Measurements from ENCODE around the gene RTKN2.

RTKN2 gene

GRCh38 chr10:62183442-62183841, 85.2 kb downstream of the RTKN2 start:
- Histone ChIP-seq H3K27me3 (ENCODE audit: control insufficient read depth in 1 of 2, insufficient read depth in 2 of 2, low read length in 2 of 2) (no peaks in the 10 kb centered on the region), H3K27ac (ENCODE audit: low read depth, low read length) (no peak overlapping the region), H3K4me1 (ENCODE audit: control insufficient read depth in 1 of 2, insufficient read depth in 2 of 2, low read length in 2 of 2) (no peaks in the 10 kb centered on the region), H3K9ac (ENCODE audit: low read depth in 1 of 2, low read length in 2 of 2) (no peak overlapping the region), H3K9me3 (ENCODE audit: control insufficient read depth in 1 of 2, low read length in 2 of 2) (no peaks in the 10 kb centered on the region), H3K4me3 (ENCODE audit: low read depth in 1 of 2, low read length in 2 of 2) (no peak overlapping the region), H3K36me3 (ENCODE audit: control insufficient read depth in 1 of 2, insufficient read depth in 2 of 2, low read length in 2 of 2) (no peaks in the 10 kb centered on the region)

DNA sequence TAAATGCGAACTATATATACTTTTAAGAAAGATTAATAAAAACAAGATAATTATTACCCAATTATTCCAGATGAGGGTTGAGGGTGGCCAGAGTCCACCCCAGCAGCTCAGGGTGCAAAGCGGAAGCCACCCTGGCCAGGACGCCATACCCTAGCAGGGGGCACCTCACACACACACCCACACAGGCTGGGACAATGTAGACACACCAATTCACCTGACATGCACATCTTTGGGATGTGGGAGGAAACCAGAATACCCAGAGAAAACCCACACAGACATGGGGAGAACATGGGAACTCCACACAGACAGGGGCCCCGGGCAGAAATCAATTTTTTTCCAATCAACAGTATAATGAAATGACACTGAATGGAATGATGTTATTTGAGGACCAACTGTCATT, 86.0 kb downstream of the RTKN2 start:
- Histone ChIP-seq H3K36me3 (ENCODE audit: control insufficient read depth in 1 of 2, insufficient read depth in 2 of 2, low read length in 2 of 2) (no peaks in the 10 kb centered on the region), H3K4me1 (ENCODE audit: control insufficient read depth in 1 of 2, insufficient read depth in 2 of 2, low read length in 2 of 2) (no peaks in the 10 kb centered on the region), H3K27ac (ENCODE audit: low read depth, low read length) (no peak overlapping the region), H3K27me3 (ENCODE audit: control insufficient read depth in 1 of 2, insufficient read depth in 2 of 2, low read length in 2 of 2) (no peaks in the 10 kb centered on the region), H3K9ac (ENCODE audit: low read depth in 1 of 2, low read length in 2 of 2) (no peak overlapping the region), H3K4me3 (ENCODE audit: low read depth in 1 of 2, low read length in 2 of 2) (no peak overlapping the region), H3K9me3 (ENCODE audit: control insufficient read depth in 1 of 2, low read length in 2 of 2) (no peaks in the 10 kb centered on the region)

- Histone ChIP-seq H3K9ac (ENCODE audit: low read depth in 1 of 2, low read length in 2 of 2) (no peak overlapping the region), H3K27ac (ENCODE audit: low read depth, low read length) (no peak overlapping the region), H3K9me3 (ENCODE audit: control insufficient read depth in 1 of 2, low read length in 2 of 2) (no peaks in the 10 kb centered on the region), H3K36me3 (ENCODE audit: control insufficient read depth in 1 of 2, insufficient read depth in 2 of 2, low read length in 2 of 2) (no peaks in the 10 kb centered on the region), H3K4me1 (ENCODE audit: control insufficient read depth in 1 of 2, insufficient read depth in 2 of 2, low read length in 2 of 2) (no peaks in the 10 kb centered on the region), H3K4me3 (ENCODE audit: low read depth in 1 of 2, low read length in 2 of 2) (no peak overlapping the region), H3K27me3 (ENCODE audit: control insufficient read depth in 1 of 2, insufficient read depth in 2 of 2, low read length in 2 of 2) (no peaks in the 10 kb centered on the region)
These were observed 86.5 kb downstream of the RTKN2 start for GRCh38 chr10:62182171-62182570.

DNA sequence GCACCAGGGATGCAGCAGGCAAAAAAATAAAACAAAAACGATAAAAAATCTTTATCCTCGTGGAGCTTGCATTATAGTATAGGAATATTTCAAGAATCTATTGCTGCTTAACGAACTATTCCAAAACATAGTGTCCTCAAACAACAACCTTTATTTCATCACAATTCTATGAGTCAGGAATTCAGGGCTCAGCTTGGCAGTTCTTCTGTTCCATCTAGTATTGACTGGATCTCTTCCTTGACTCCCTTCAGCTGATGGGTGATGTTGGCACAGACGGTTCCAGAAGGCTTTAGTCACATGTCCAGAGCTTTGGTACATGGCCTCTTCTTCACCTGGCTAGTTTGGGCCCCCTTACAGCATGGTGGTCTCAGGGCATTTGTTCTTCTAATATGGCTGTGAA, 88.0 kb downstream of the RTKN2 start:
- Histone ChIP-seq H3K36me3 (ENCODE audit: control insufficient read depth in 1 of 2, insufficient read depth in 2 of 2, low read length in 2 of 2) (no peaks in the 10 kb centered on the region), H3K9me3 (ENCODE audit: control insufficient read depth in 1 of 2, low read length in 2 of 2) (no peaks in the 10 kb centered on the region), H3K27ac (ENCODE audit: low read depth, low read length) (no peak overlapping the region), H3K27me3 (ENCODE audit: control insufficient read depth in 1 of 2, insufficient read depth in 2 of 2, low read length in 2 of 2) (no peaks in the 10 kb centered on the region), H3K9ac (ENCODE audit: low read depth in 1 of 2, low read length in 2 of 2) (no peak overlapping the region), H3K4me1 (ENCODE audit: control insufficient read depth in 1 of 2, insufficient read depth in 2 of 2, low read length in 2 of 2) (no peaks in the 10 kb centered on the region), H3K4me3 (ENCODE audit: low read depth in 1 of 2, low read length in 2 of 2) (no peak overlapping the region)

- Histone ChIP-seq H3K27me3 (ENCODE audit: control insufficient read depth in 1 of 2, insufficient read depth in 2 of 2, low read length in 2 of 2) (no peaks in the 10 kb centered on the region), H3K36me3 (ENCODE audit: control insufficient read depth in 1 of 2, insufficient read depth in 2 of 2, low read length in 2 of 2) (no peaks in the 10 kb centered on the region), H3K4me3 (ENCODE audit: low read depth in 1 of 2, low read length in 2 of 2) (no peak overlapping the region), H3K4me1 (ENCODE audit: control insufficient read depth in 1 of 2, insufficient read depth in 2 of 2, low read length in 2 of 2) (no peaks in the 10 kb centered on the region), H3K9ac (ENCODE audit: low read depth in 1 of 2, low read length in 2 of 2) (no peak overlapping the region), H3K9me3 (ENCODE audit: control insufficient read depth in 1 of 2, low read length in 2 of 2) (no peaks in the 10 kb centered on the region), H3K27ac (ENCODE audit: low read depth, low read length) (no peak overlapping the region)
These were observed 90.1 kb downstream of the RTKN2 start for GRCh38 chr10:62178568-62178967.

DNA sequence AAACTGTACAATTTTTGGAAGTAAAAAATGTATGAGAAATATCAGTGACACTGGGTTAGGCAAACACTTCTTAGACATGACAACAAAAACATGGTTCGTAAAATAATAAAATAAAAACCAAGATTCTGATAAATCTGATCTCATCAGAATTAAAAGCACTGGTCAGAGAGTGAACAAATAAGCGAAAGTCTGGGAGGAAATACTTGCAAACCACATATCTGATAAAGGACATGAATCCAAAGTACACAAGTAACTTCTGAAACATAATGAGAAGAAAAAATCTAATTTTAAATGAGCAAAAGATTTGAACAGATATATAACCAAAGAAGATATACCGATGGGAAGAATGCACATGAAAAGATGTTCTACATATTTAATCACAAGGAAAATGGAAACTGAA, 91.5 kb downstream of the RTKN2 start:
- no peak overlapping the region for H3K4me3 ChIP-seq (ENCODE audit: low read depth in 1 of 2, low read length in 2 of 2)
- H3K9me3 ChIP-seq (ENCODE audit: control insufficient read depth in 1 of 2, low read length in 2 of 2) = peaks cover 0 to 5% of the 10 kb centered on the region in 2 donors
- H3K27me3 ChIP-seq (ENCODE audit: control insufficient read depth in 1 of 2, insufficient read depth in 2 of 2, low read length in 2 of 2) = no peaks in the 10 kb centered on the region
- no peak overlapping the region for H3K27ac ChIP-seq (ENCODE audit: low read depth, low read length)
- no peaks in the 10 kb centered on the region for H3K4me1 ChIP-seq (ENCODE audit: control insufficient read depth in 1 of 2, insufficient read depth in 2 of 2, low read length in 2 of 2)
- no peak overlapping the region for H3K9ac ChIP-seq (ENCODE audit: low read depth in 1 of 2, low read length in 2 of 2)
- H3K36me3 ChIP-seq (ENCODE audit: control insufficient read depth in 1 of 2, insufficient read depth in 2 of 2, low read length in 2 of 2) = no peaks in the 10 kb centered on the region

DNA sequence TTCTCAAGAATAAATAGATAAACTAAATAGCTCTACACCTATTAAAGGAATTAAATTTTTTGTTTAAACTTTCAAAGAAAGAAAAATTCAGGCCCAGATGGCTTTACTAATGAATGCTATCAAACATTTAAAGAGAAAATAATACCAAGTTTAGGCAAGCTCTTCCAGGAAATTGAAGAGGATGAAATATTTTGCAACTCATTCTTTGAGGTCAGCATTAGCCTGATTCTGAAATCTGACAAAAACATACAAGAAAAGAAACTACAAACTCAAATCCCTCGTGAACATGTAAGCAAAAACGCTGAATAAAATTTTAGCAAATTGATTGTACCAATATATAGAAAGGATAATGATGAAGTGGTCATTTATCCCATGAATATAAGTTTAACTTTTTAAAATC, 93.4 kb downstream of the RTKN2 start:
- no peak overlapping the region for H3K27ac ChIP-seq (ENCODE audit: low read depth, low read length)
- H3K27me3 ChIP-seq (ENCODE audit: control insufficient read depth in 1 of 2, insufficient read depth in 2 of 2, low read length in 2 of 2) = no peaks in the 10 kb centered on the region
- no peaks in the 10 kb centered on the region for H3K36me3 ChIP-seq (ENCODE audit: control insufficient read depth in 1 of 2, insufficient read depth in 2 of 2, low read length in 2 of 2)
- H3K4me3 ChIP-seq (ENCODE audit: low read depth in 1 of 2, low read length in 2 of 2) = no peak overlapping the region
- peaks cover 0 to 5% of the 10 kb centered on the region in 2 donors for H3K9me3 ChIP-seq (ENCODE audit: control insufficient read depth in 1 of 2, low read length in 2 of 2)
- H3K4me1 ChIP-seq (ENCODE audit: control insufficient read depth in 1 of 2, insufficient read depth in 2 of 2, low read length in 2 of 2) = no peaks in the 10 kb centered on the region
- H3K9ac ChIP-seq (ENCODE audit: low read depth in 1 of 2, low read length in 2 of 2) = no peak overlapping the region

DNA sequence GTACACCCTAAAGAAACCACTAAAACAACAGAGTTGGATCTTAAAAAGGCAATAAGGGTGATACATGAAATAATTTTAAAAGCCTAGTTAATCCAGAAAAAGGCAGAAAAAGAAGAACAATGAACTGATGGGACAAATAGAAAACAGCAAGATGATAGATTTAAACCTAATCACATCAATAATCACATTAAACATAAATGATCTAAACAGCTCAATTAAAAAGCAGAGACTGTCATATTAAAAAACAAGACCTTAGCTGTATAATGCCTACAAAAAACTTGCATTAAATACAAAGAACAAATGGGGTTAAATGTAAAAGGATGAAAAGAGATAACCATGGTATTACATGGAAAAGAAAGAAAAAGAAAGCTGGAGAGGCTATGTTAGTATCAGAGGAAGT, 96.2 kb downstream of the RTKN2 start:
- Histone ChIP-seq H3K9me3 (ENCODE audit: control insufficient read depth in 1 of 2, low read length in 2 of 2) (peaks cover 0 to 5% of the 10 kb centered on the region in 2 donors), H3K9ac (ENCODE audit: low read depth in 1 of 2, low read length in 2 of 2) (no peak overlapping the region), H3K27ac (ENCODE audit: low read depth, low read length) (no peak overlapping the region), H3K4me3 (ENCODE audit: low read depth in 1 of 2, low read length in 2 of 2) (no peak overlapping the region), H3K27me3 (ENCODE audit: control insufficient read depth in 1 of 2, insufficient read depth in 2 of 2, low read length in 2 of 2) (no peaks in the 10 kb centered on the region), H3K4me1 (ENCODE audit: control insufficient read depth in 1 of 2, insufficient read depth in 2 of 2, low read length in 2 of 2) (no peaks in the 10 kb centered on the region), H3K36me3 (ENCODE audit: control insufficient read depth in 1 of 2, insufficient read depth in 2 of 2, low read length in 2 of 2) (no peaks in the 10 kb centered on the region)

DNA sequence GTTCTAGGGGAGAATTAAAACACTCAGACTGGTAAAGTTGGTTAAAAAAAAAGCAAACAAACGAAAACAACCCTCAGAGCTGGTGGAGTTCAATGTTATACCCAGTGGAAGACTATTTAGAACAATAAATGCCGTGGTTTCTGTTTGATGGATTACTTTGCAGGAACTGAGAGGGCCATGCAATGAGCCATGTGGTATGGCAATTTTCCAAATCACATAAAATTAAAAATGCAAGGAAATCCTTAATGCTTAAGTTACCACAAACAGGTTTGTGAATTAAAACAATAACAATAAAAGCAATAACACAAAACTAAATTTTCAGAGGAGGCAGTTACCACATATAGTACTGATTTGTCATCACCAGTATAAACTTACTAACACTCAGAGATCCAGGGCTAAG, 96.9 kb downstream of the RTKN2 start:
- H3K9me3 ChIP-seq (ENCODE audit: control insufficient read depth in 1 of 2, low read length in 2 of 2) = peaks cover 0 to 5% of the 10 kb centered on the region in 2 donors
- H3K27ac ChIP-seq (ENCODE audit: low read depth, low read length) = no peak overlapping the region
- no peaks in the 10 kb centered on the region for H3K36me3 ChIP-seq (ENCODE audit: control insufficient read depth in 1 of 2, insufficient read depth in 2 of 2, low read length in 2 of 2)
- peaks cover 0 to under 1% of the 10 kb centered on the region in 2 donors for H3K4me1 ChIP-seq (ENCODE audit: control insufficient read depth in 1 of 2, insufficient read depth in 2 of 2, low read length in 2 of 2)
- no peaks in the 10 kb centered on the region for H3K27me3 ChIP-seq (ENCODE audit: control insufficient read depth in 1 of 2, insufficient read depth in 2 of 2, low read length in 2 of 2)
- H3K9ac ChIP-seq (ENCODE audit: low read depth in 1 of 2, low read length in 2 of 2) = no peak overlapping the region
- H3K4me3 ChIP-seq (ENCODE audit: low read depth in 1 of 2, low read length in 2 of 2) = no peak overlapping the region

- Histone ChIP-seq H3K9me3 (ENCODE audit: control insufficient read depth in 1 of 2, low read length in 2 of 2) (peaks cover 0 to 5% of the 10 kb centered on the region in 2 donors), H3K9ac (ENCODE audit: low read depth in 1 of 2, low read length in 2 of 2) (no peak overlapping the region), H3K27me3 (ENCODE audit: control insufficient read depth in 1 of 2, insufficient read depth in 2 of 2, low read length in 2 of 2) (no peaks in the 10 kb centered on the region), H3K27ac (ENCODE audit: low read depth, low read length) (no peak overlapping the region), H3K36me3 (ENCODE audit: control insufficient read depth in 1 of 2, insufficient read depth in 2 of 2, low read length in 2 of 2) (no peaks in the 10 kb centered on the region), H3K4me3 (ENCODE audit: low read depth in 1 of 2, low read length in 2 of 2) (no peak overlapping the region), H3K4me1 (ENCODE audit: control insufficient read depth in 1 of 2, insufficient read depth in 2 of 2, low read length in 2 of 2) (peaks cover 0 to 7% of the 10 kb centered on the region in 2 donors)
These were observed 97.9 kb downstream of the RTKN2 start for GRCh38 chr10:62170732-62171131.

Measured in duodenal mucosa (tissue), 2 donors.